A204.1 (cell line): Measurements from ENCODE around the gene TRIM71.
"Not testable (repeated sequence)": the region's sequence is repeated elsewhere in the genome, so short reads cannot be mapped to it uniquely, and the experiment has no call there.

ENCODE experiments used
- FAIRE-seq: peaks from 2 replicates; lab custom pipeline; 2012; peaks lifted over from hg19 to GRCh38; lab: Jason Lieb, UNC

TRIM71 gene

GRCh38 chr3:32890420-32891276, 72.9 kb downstream of the TRIM71 start:
- no peak for FAIRE-seq

GRCh38 chr3:32891365-32891764, 73.6 kb downstream of the TRIM71 start:
- FAIRE-seq, result no peak

- FAIRE-seq, result no peak
Observed at GRCh38 chr3:32892625-32893598, 75.1 kb downstream of the TRIM71 start.

- FAIRE-seq, result no peak
Observed at GRCh38 chr3:32894977-32895376, 77.2 kb downstream of the TRIM71 start.

GRCh38 chr3:32895701-32896100, 77.9 kb downstream of the TRIM71 start:
- FAIRE-seq, result no peak

GRCh38 chr3:32896143-32896542, 78.3 kb downstream of the TRIM71 start:
- FAIRE-seq, result no peak

GRCh38 chr3:32897001-32897601, 79.3 kb downstream of the TRIM71 start:
- FAIRE-seq, result no peak

GRCh38 chr3:32897981-32898623, 80.3 kb downstream of the TRIM71 start:
- FAIRE-seq, result no peak

- no peak for FAIRE-seq
Observed at GRCh38 chr3:32899265-32899664, 81.5 kb downstream of the TRIM71 start.

- FAIRE-seq, result no peak
Observed at GRCh38 chr3:32901005-32901932, 83.5 kb downstream of the TRIM71 start.

- not testable (repeated sequence) for FAIRE-seq
Observed at GRCh38 chr3:32902887-32903371, 85.1 kb downstream of the TRIM71 start.

GRCh38 chr3:32903953-32904352, 86.2 kb downstream of the TRIM71 start:
- FAIRE-seq, result no peak

- FAIRE-seq, result no peak
Observed at GRCh38 chr3:32909999-32910398, 92.2 kb downstream of the TRIM71 start.

GRCh38 chr3:32910954-32911353, 93.2 kb downstream of the TRIM71 start:
- FAIRE-seq, result no peak

- FAIRE-seq, result no peak
Observed at GRCh38 chr3:32912046-32912445, 94.2 kb downstream of the TRIM71 start.

- FAIRE-seq, result no peak
Observed at GRCh38 chr3:32913790-32914446, 96.1 kb downstream of the TRIM71 start.

- no peak for FAIRE-seq
Observed at GRCh38 chr3:32919920-32920319, 102.1 kb downstream of the TRIM71 start.

GRCh38 chr3:32922078-32922477, 104.3 kb downstream of the TRIM71 start:
- FAIRE-seq, result no peak

GRCh38 chr3:32930161-32930560, 112.4 kb downstream of the TRIM71 start:
- no peak for FAIRE-seq

- FAIRE-seq, result not testable (repeated sequence)
Observed at GRCh38 chr3:32931273-32931672, 113.5 kb downstream of the TRIM71 start.
